ENCODE measurements around the gene LARGE1.

The LARGE1 gene

GRCh38 chr22:33821290-33821689 lies 99.0 kb downstream of the LARGE1 start:
- TF ChIP-seq TEAD4 (IDR thresholded peaks at IDR 0.05) (no peak), REST (IDR thresholded peaks at IDR 0.05; ENCODE audit: low read depth) (no peak), TAF1 (IDR thresholded peaks at IDR 0.05; ENCODE audit: low read depth) (no peak), NFIC (IDR thresholded peaks at IDR 0.05) (no peak), EP300 (IDR thresholded peaks at IDR 0.05; ENCODE audit: borderline replicate concordance) (no peak), USF1 (IDR thresholded peaks at IDR 0.05) (no peak), YY1 (IDR thresholded peaks at IDR 0.05; ENCODE audit: low read depth) (no peak), FOXM1 (IDR thresholded peaks at IDR 0.05; ENCODE audit: borderline replicate concordance, low read depth) (no peak), ZBTB7A (IDR thresholded peaks at IDR 0.05; ENCODE audit: low read depth) (no peak), CREB1 (IDR thresholded peaks at IDR 0.05; ENCODE audit: low read depth) (no peak), RAD21 (IDR thresholded peaks at IDR 0.05; ENCODE audit: low read depth) (no peak), EGR1 (IDR thresholded peaks at IDR 0.05) (no peak), CEBPB (IDR thresholded peaks at IDR 0.05) (no peak)

GRCh38 chr22:33819743-33820142 lies 100.5 kb downstream of the LARGE1 start:
- TF ChIP-seq USF1 (IDR thresholded peaks at IDR 0.05) (no peak), REST (IDR thresholded peaks at IDR 0.05; ENCODE audit: low read depth) (no peak), EP300 (IDR thresholded peaks at IDR 0.05; ENCODE audit: borderline replicate concordance) (no peak), YY1 (IDR thresholded peaks at IDR 0.05; ENCODE audit: low read depth) (no peak), EGR1 (IDR thresholded peaks at IDR 0.05) (no peak), CEBPB (IDR thresholded peaks at IDR 0.05) (no peak), TEAD4 (IDR thresholded peaks at IDR 0.05) (no peak), MAX (IDR thresholded peaks at IDR 0.05) (no peak), NFIC (IDR thresholded peaks at IDR 0.05) (no peak), RAD21 (IDR thresholded peaks at IDR 0.05; ENCODE audit: low read depth) (no peak), CREB1 (IDR thresholded peaks at IDR 0.05; ENCODE audit: low read depth) (no peak), FOXM1 (IDR thresholded peaks at IDR 0.05; ENCODE audit: borderline replicate concordance, low read depth) (no peak), TAF1 (IDR thresholded peaks at IDR 0.05; ENCODE audit: low read depth) (no peak), ZBTB7A (IDR thresholded peaks at IDR 0.05; ENCODE audit: low read depth) (no peak), TCF12 (IDR thresholded peaks at IDR 0.05; ENCODE audit: low read depth) (no peak)

GRCh38 chr22:33817512-33818127 lies 102.7 kb downstream of the LARGE1 start:
- no peak for TF ChIP-seq USF1 (IDR thresholded peaks at IDR 0.05)
- TF ChIP-seq TEAD4 (IDR thresholded peaks at IDR 0.05), result no peak
- no peak for TF ChIP-seq CEBPB (IDR thresholded peaks at IDR 0.05)
- no peak for TF ChIP-seq TCF12 (IDR thresholded peaks at IDR 0.05; ENCODE audit: low read depth)
- no peak for TF ChIP-seq TAF1 (IDR thresholded peaks at IDR 0.05; ENCODE audit: low read depth)
- no peak for TF ChIP-seq ZBTB7A (IDR thresholded peaks at IDR 0.05; ENCODE audit: low read depth)
- no peak for TF ChIP-seq REST (IDR thresholded peaks at IDR 0.05; ENCODE audit: low read depth)
- no peak for TF ChIP-seq CREB1 (IDR thresholded peaks at IDR 0.05; ENCODE audit: low read depth)

GRCh38 chr22:33812360-33812977 lies 107.8 kb downstream of the LARGE1 start:
- TF ChIP-seq EGR1 (IDR thresholded peaks at IDR 0.05), result no peak
- no peak for TF ChIP-seq RAD21 (IDR thresholded peaks at IDR 0.05; ENCODE audit: low read depth)
- TF ChIP-seq YY1 (IDR thresholded peaks at IDR 0.05; ENCODE audit: low read depth), result no peak
- no peak for TF ChIP-seq CEBPB (IDR thresholded peaks at IDR 0.05)
- no peak for TF ChIP-seq CREB1 (IDR thresholded peaks at IDR 0.05; ENCODE audit: low read depth)
- no peak for TF ChIP-seq NFIC (IDR thresholded peaks at IDR 0.05)
- TF ChIP-seq TCF12 (IDR thresholded peaks at IDR 0.05; ENCODE audit: low read depth), result no peak
- no peak for TF ChIP-seq REST (IDR thresholded peaks at IDR 0.05; ENCODE audit: low read depth)
- TF ChIP-seq FOXM1 (IDR thresholded peaks at IDR 0.05; ENCODE audit: borderline replicate concordance, low read depth), result no peak
- TF ChIP-seq EP300 (IDR thresholded peaks at IDR 0.05; ENCODE audit: borderline replicate concordance), result no peak
- no peak for TF ChIP-seq ZBTB7A (IDR thresholded peaks at IDR 0.05; ENCODE audit: low read depth)
- no peak for TF ChIP-seq USF1 (IDR thresholded peaks at IDR 0.05)
